Measurements from ENCODE around the gene NRXN3. TPM values are rescaled to one million over a fixed set of nuclear protein-coding genes. Genes with fewer than 3 reads are reported as not detected.

NRXN3 gene
- total RNA-seq, 1 donor from 2014 or later, result 18.0 TPM

GRCh38 chr14:79473651-79474050 lies 1303.5 kb downstream of the NRXN3 start:
- H3K27ac ChIP-seq (ENCODE audit: low read depth, low read length), result no peak overlapping the region
- H3K4me1 Mint-ChIP-seq (ENCODE audit: low read depth, unreplicated experiment), result peaks cover 4% of the 10 kb centered on the region
- no peaks in the 10 kb centered on the region for H3K9me3 ChIP-seq (ENCODE audit: insufficient read depth, low read depth, low read length)
- no peak overlapping the region for H3K4me3 Mint-ChIP-seq (ENCODE audit: unreplicated experiment)
- H4K20me1 ChIP-seq (ENCODE audit: insufficient read depth, low read length), result no peaks in the 10 kb centered on the region
- H3K9ac ChIP-seq (ENCODE audit: low read length), result no peak overlapping the region
- no peaks in the 10 kb centered on the region for H3K9me3 Mint-ChIP-seq (ENCODE audit: unreplicated experiment)
- no peaks in the 10 kb centered on the region for H3K4me1 ChIP-seq (ENCODE audit: insufficient read depth, low read length)
- H2AFZ ChIP-seq (ENCODE audit: low read depth, low read length), result no peak overlapping the region
- TF ChIP-seq CTCF (IDR thresholded peaks at IDR 0.05; ENCODE audit: insufficient read depth, low read depth, low read length), result no peak
- TF ChIP-seq EZH2 (IDR thresholded peaks at IDR 0.05; ENCODE audit: insufficient read depth, low read length), result no peak
- no peak overlapping the region for H3K4me2 ChIP-seq (ENCODE audit: low read length)
- no peaks in the 10 kb centered on the region for H3K27me3 Mint-ChIP-seq (ENCODE audit: low read depth, unreplicated experiment)
- H3K27me3 ChIP-seq (ENCODE audit: insufficient read depth, low read length), result no peaks in the 10 kb centered on the region
- no peak overlapping the region for H3K4me3 ChIP-seq (ENCODE audit: insufficient read depth, low read depth, low read length)
- no peak overlapping the region for H3K27ac Mint-ChIP-seq (ENCODE audit: unreplicated experiment)
- DNase-seq (ENCODE audit: low read depth), result no peak
- no peak for FAIRE-seq
- no peaks in the 10 kb centered on the region for H3K36me3 ChIP-seq (ENCODE audit: insufficient read depth, low read length)
- H3K36me3 Mint-ChIP-seq (ENCODE audit: low read depth, unreplicated experiment), result no peaks in the 10 kb centered on the region
- no peaks in the 10 kb centered on the region for H3K79me2 ChIP-seq (ENCODE audit: insufficient read depth, low read length)

- FAIRE-seq, result no peak
- Histone ChIP-seq H3K27me3 (ENCODE audit: insufficient read depth, low read length) (no peaks in the 10 kb centered on the region), H3K4me2 (ENCODE audit: low read length) (no peak overlapping the region), H3K4me1 (ENCODE audit: insufficient read depth, low read length) (no peaks in the 10 kb centered on the region), H3K27ac (ENCODE audit: low read depth, low read length) (no peak overlapping the region), H3K36me3 (ENCODE audit: insufficient read depth, low read length) (no peaks in the 10 kb centered on the region), H2AFZ (ENCODE audit: low read depth, low read length) (no peak overlapping the region), H3K4me3 (ENCODE audit: insufficient read depth, low read depth, low read length) (no peak overlapping the region), H3K9me3 (ENCODE audit: insufficient read depth, low read depth, low read length) (no peaks in the 10 kb centered on the region), H3K79me2 (ENCODE audit: insufficient read depth, low read length) (no peaks in the 10 kb centered on the region), H3K9ac (ENCODE audit: low read length) (no peak overlapping the region), H4K20me1 (ENCODE audit: insufficient read depth, low read length) (no peaks in the 10 kb centered on the region)
- no peak overlapping the region for H3K4me3 Mint-ChIP-seq (ENCODE audit: unreplicated experiment)
- no peaks in the 10 kb centered on the region for H3K9me3 Mint-ChIP-seq (ENCODE audit: unreplicated experiment)
- TF ChIP-seq EZH2 (IDR thresholded peaks at IDR 0.05; ENCODE audit: insufficient read depth, low read length), result no peak
- TF ChIP-seq CTCF (IDR thresholded peaks at IDR 0.05; ENCODE audit: insufficient read depth, low read depth, low read length), result no peak
- no peak for DNase-seq (ENCODE audit: low read depth)
- H3K4me1 Mint-ChIP-seq (ENCODE audit: low read depth, unreplicated experiment), result peaks cover 7% of the 10 kb centered on the region
- H3K36me3 Mint-ChIP-seq (ENCODE audit: low read depth, unreplicated experiment), result no peaks in the 10 kb centered on the region
- H3K27me3 Mint-ChIP-seq (ENCODE audit: low read depth, unreplicated experiment), result no peaks in the 10 kb centered on the region
- H3K27ac Mint-ChIP-seq (ENCODE audit: unreplicated experiment), result no peak overlapping the region
Observed at GRCh38 chr14:79475887-79476532, 1305.8 kb downstream of the NRXN3 start.

GRCh38 chr14:79476552-79476951 lies 1306.4 kb downstream of the NRXN3 start:
- no peak for FAIRE-seq
- no peak overlapping the region for H3K4me3 Mint-ChIP-seq (ENCODE audit: unreplicated experiment)
- H3K9me3 Mint-ChIP-seq (ENCODE audit: unreplicated experiment), result no peaks in the 10 kb centered on the region
- H3K27me3 Mint-ChIP-seq (ENCODE audit: low read depth, unreplicated experiment), result no peaks in the 10 kb centered on the region
- H3K27ac Mint-ChIP-seq (ENCODE audit: unreplicated experiment), result no peak overlapping the region
- Histone ChIP-seq H3K9me3 (ENCODE audit: insufficient read depth, low read depth, low read length) (no peaks in the 10 kb centered on the region), H3K79me2 (ENCODE audit: insufficient read depth, low read length) (no peaks in the 10 kb centered on the region), H4K20me1 (ENCODE audit: insufficient read depth, low read length) (no peaks in the 10 kb centered on the region), H3K36me3 (ENCODE audit: insufficient read depth, low read length) (no peaks in the 10 kb centered on the region), H3K27me3 (ENCODE audit: insufficient read depth, low read length) (no peaks in the 10 kb centered on the region), H3K4me1 (ENCODE audit: insufficient read depth, low read length) (no peaks in the 10 kb centered on the region), H3K4me3 (ENCODE audit: insufficient read depth, low read depth, low read length) (no peak overlapping the region), H3K4me2 (ENCODE audit: low read length) (no peak overlapping the region), H2AFZ (ENCODE audit: low read depth, low read length) (no peak overlapping the region), H3K9ac (ENCODE audit: low read length) (no peak overlapping the region), H3K27ac (ENCODE audit: low read depth, low read length) (no peak overlapping the region)
- H3K36me3 Mint-ChIP-seq (ENCODE audit: low read depth, unreplicated experiment), result no peaks in the 10 kb centered on the region
- TF ChIP-seq EZH2 (IDR thresholded peaks at IDR 0.05; ENCODE audit: insufficient read depth, low read length) (no peak), CTCF (IDR thresholded peaks at IDR 0.05; ENCODE audit: insufficient read depth, low read depth, low read length) (no peak)
- peaks cover 7% of the 10 kb centered on the region for H3K4me1 Mint-ChIP-seq (ENCODE audit: low read depth, unreplicated experiment)
- no peak for DNase-seq (ENCODE audit: low read depth)

All from astrocyte (in vitro differentiated cells and primary cell).